DOHH2 (cell line): ENCODE results near the gene PCP2.

ENCODE experiments used
- EZH2phosphoT487 ChIP-seq: fragments of 200-600 bp; sonication (generic); IDR thresholded peaks from 2 replicates; pipeline ENCODE4 v1.6.1; 2017; ENCODE audit warnings: borderline replicate concordance, mild to moderate bottlenecking, antibody characterized with exemption, low read length, moderate library complexity, mixed read lengths
- TF ChIP-seq, protein P1 (sequence below): fragments of 200-600 bp; sonication (generic); IDR thresholded peaks from one replicate; pipeline ENCODE4 v1.5.1; 2014; ENCODE audit warnings: antibody characterized with exemption, mild to moderate bottlenecking, low read depth, low read length; ENCODE audit not compliant: poor library complexity, severe bottlenecking

DNA sequence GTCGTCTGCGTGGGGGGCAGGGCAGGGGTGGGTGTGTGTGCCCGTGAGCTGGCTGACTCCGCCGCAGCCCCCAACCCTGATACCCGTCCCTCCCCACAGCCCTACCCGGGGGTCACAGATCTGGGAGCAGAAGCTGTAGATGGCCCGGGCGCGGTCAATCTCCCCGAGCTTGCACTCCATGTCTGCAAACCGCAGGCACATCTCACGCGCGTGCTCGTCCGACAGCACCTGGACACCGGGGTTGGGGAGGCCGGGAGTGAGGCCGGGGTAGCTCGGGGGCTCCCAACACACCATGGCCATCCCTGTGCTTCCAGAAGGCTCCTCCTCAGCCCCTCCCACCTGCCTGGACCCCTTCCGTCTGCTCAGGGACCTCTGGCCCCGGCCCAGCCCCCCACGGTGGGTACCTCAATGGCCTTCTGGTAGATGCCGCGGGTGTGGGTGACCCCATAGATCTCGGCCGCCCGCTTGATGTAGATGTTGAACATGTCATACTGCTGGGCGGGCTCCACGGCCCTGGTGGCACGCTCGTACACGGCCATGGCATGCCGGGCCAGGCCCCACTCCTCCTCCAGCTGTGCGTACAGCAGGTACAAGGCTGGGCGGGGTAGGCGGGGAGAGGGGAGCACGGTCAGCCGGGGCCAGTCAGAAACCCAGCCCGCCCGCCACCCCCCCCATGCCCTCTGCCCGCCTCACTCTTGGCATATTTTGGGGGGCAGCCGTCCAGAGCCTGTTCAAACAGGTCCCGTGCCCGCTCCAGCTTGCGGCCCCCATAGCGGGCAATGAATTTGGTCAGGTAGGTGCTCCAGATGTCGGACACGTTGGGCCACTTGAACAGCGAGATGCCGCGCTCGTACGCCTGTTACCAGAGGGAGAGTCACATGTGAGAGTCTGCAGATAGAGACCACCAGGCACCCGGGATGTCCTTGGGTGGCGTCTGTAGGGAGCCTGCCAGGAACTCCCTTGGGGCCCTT lies 12.8 kb downstream of the PCP2 start:
- TF ChIP-seq, protein P1, sequence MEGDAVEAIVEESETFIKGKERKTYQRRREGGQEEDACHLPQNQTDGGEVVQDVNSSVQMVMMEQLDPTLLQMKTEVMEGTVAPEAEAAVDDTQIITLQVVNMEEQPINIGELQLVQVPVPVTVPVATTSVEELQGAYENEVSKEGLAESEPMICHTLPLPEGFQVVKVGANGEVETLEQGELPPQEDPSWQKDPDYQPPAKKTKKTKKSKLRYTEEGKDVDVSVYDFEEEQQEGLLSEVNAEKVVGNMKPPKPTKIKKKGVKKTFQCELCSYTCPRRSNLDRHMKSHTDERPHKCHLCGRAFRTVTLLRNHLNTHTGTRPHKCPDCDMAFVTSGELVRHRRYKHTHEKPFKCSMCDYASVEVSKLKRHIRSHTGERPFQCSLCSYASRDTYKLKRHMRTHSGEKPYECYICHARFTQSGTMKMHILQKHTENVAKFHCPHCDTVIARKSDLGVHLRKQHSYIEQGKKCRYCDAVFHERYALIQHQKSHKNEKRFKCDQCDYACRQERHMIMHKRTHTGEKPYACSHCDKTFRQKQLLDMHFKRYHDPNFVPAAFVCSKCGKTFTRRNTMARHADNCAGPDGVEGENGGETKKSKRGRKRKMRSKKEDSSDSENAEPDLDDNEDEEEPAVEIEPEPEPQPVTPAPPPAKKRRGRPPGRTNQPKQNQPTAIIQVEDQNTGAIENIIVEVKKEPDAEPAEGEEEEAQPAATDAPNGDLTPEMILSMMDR, result no peak
- TF ChIP-seq EZH2phosphoT487, result no peak
